Measurements from ENCODE around the gene CAMK2B. TPM values are rescaled to one million over a fixed set of nuclear protein-coding genes. Genes with fewer than 3 reads are reported as not detected.

CAMK2B gene
- total RNA-seq, 1 donor from 2014 or later: 0.17 TPM

DNA sequence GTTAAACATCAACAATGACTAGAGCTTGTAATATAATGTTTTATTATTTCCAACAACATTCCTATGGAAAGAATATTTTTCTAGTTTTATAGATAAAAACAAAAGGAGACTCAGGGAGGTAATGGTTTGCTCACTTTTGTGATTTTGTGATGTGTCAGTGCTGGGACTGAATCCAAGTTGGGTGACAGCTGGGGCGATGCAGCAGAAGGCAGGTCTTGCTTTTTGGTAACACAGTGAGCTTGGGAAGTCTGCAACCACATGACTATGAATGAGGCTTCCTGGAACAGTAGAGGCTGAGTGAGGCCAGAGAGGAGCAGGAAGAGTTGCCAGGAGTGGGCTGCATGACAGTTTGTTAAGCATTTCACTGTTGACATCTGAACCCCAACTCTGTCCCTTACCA, 129.5 kb downstream of the CAMK2B start:
- peak; percentile 6 for DNase-seq
- H3K4me3 ChIP-seq: no peak overlapping the region
- intact Hi-C loops (cut with DNase I): loop anchor here (5.0 kb wide), 1 partner anchor 124 kb away; no protein-coding TSS in a partner anchor
- H3K36me3 ChIP-seq: no peaks in the 10 kb centered on the region
- no peaks in the 10 kb centered on the region for H3K27me3 ChIP-seq
- no peak for ATAC-seq
- no peak overlapping the region for H3K27ac ChIP-seq
- H3K4me1 ChIP-seq: no peaks in the 10 kb centered on the region
- TF ChIP-seq, protein P1, sequence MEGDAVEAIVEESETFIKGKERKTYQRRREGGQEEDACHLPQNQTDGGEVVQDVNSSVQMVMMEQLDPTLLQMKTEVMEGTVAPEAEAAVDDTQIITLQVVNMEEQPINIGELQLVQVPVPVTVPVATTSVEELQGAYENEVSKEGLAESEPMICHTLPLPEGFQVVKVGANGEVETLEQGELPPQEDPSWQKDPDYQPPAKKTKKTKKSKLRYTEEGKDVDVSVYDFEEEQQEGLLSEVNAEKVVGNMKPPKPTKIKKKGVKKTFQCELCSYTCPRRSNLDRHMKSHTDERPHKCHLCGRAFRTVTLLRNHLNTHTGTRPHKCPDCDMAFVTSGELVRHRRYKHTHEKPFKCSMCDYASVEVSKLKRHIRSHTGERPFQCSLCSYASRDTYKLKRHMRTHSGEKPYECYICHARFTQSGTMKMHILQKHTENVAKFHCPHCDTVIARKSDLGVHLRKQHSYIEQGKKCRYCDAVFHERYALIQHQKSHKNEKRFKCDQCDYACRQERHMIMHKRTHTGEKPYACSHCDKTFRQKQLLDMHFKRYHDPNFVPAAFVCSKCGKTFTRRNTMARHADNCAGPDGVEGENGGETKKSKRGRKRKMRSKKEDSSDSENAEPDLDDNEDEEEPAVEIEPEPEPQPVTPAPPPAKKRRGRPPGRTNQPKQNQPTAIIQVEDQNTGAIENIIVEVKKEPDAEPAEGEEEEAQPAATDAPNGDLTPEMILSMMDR (IDR thresholded peaks at IDR 0.05): no peak
- H3K9me3 ChIP-seq: no peaks in the 10 kb centered on the region

DNA sequence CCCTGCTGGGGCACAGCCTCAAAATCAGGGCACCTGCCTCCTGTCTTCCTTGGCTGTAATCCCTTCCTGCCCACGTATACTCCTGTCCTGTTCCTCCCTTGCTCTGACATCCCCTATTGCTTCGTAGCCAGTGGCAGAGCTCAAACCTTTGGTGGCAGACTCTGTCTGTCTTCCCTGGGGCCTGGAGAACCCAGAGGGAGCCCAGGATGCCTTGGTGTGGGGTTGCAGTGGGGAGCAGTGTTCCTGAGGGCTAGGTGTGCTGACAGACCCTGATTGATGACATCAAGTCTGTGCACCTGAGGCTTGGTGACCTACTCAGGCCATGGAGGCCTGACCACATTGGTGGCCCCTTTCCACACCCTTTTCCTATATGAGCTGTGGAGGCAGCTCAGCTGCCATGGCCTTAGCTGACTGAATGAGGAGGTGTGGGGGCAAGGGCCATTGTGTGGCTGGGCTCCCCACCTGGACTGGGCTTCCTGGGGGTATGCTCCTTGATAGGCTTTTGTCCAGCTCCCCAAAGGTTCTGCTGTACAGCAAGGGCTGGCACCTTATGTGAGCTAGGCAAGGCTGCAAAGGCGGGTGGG, 130.7 kb downstream of the CAMK2B start:
- no peak for ATAC-seq
- Histone ChIP-seq H3K4me3 (no peak overlapping the region), H3K9me3 (no peaks in the 10 kb centered on the region), H3K4me1 (no peaks in the 10 kb centered on the region), H3K36me3 (no peaks in the 10 kb centered on the region), H3K27me3 (no peaks in the 10 kb centered on the region), H3K27ac (no peak overlapping the region)
- TF ChIP-seq, protein P1 (IDR thresholded peaks at IDR 0.05): no peak
- peak; percentile 36 for DNase-seq
- intact Hi-C loops (cut with DNase I): loop anchor here (5.0 kb wide), 1 partner anchor 122 kb away; no protein-coding TSS in a partner anchor

DNA sequence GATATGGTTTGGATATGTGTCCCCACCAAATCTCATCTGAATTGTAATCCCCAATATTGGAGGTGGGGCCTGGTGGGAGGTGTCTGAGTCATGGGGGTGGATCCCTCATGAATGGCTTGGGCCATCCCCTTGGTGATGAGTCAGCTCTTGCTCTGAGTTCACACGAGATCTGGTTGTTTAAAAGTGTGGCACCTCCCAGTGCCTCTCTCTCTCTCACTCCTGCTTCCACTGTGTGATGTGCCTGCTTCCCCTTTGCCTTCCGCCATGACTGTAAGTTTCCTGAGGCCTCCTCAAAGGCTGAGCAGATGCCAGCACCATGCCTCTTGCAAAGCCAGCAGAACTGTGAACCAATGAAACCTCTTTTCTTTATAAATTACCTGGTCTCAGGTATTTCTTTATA, 131.3 kb downstream of the CAMK2B start:
- Histone ChIP-seq H3K4me3 (no peak overlapping the region), H3K4me1 (no peaks in the 10 kb centered on the region), H3K27me3 (no peaks in the 10 kb centered on the region), H3K36me3 (no peaks in the 10 kb centered on the region), H3K9me3 (no peaks in the 10 kb centered on the region), H3K27ac (no peak overlapping the region)
- intact Hi-C loops (cut with DNase I): no loop called here
- TF ChIP-seq, protein P1 (IDR thresholded peaks at IDR 0.05): no peak
- DNase-seq (peak; percentile 9), ATAC-seq (no peak)

GRCh38 chr7:44193011-44193802, 132.2 kb downstream of the CAMK2B start:
- peak; percentile 26 for DNase-seq
- TF ChIP-seq, protein P1 (IDR thresholded peaks at IDR 0.05): no peak

DNA sequence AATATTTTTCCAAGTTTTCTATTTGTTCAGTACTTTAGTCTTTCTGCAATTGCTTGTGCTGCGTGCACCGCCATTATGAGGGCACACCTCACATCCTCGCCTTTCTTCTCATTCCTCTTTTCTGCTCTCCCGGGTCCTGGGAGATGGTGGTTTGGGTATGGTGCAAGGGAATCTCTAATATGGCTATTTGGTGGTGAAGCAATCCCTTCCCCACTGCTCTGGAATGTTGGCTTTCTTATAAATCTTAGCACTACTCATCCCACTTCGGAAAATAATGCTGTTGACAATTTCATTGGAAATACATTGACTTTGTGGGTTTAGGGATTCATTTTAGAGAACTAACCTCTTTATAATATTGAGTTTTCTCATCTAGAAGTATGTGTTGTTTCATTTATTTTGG, 134.2 kb downstream of the CAMK2B start:
- H3K27me3 ChIP-seq: no peaks in the 10 kb centered on the region
- H3K9me3 ChIP-seq: no peaks in the 10 kb centered on the region
- no peak overlapping the region for H3K27ac ChIP-seq
- ATAC-seq: no peak
- no peak overlapping the region for H3K4me3 ChIP-seq
- H3K36me3 ChIP-seq: no peaks in the 10 kb centered on the region
- TF ChIP-seq, protein P1 (IDR thresholded peaks at IDR 0.05): no peak
- intact Hi-C loops (cut with DNase I): no loop called here
- DNase-seq: no peak
- H3K4me1 ChIP-seq: no peaks in the 10 kb centered on the region

More at GRCh38 chr7:44193011-44193802, 132.2 kb downstream of the CAMK2B start:
- no peak for ATAC-seq
- Histone ChIP-seq H3K36me3 (no peaks in the 10 kb centered on the region), H3K4me3 (no peak overlapping the region), H3K9me3 (no peaks in the 10 kb centered on the region), H3K4me1 (no peaks in the 10 kb centered on the region), H3K27me3 (no peaks in the 10 kb centered on the region), H3K27ac (no peak overlapping the region)
- intact Hi-C loops (cut with DNase I): no loop called here
